ENCODE measurements around the gene KHDRBS2.

Gene KHDRBS2

GRCh38 chr6:61989616-61990015 lies 296.4 kb downstream of the KHDRBS2 start:
- DNase-seq (ENCODE audit: low read depth): no peak
- no peak overlapping the region for H3K4me3 ChIP-seq (ENCODE audit: low read length)
- TF ChIP-seq, protein P1, sequence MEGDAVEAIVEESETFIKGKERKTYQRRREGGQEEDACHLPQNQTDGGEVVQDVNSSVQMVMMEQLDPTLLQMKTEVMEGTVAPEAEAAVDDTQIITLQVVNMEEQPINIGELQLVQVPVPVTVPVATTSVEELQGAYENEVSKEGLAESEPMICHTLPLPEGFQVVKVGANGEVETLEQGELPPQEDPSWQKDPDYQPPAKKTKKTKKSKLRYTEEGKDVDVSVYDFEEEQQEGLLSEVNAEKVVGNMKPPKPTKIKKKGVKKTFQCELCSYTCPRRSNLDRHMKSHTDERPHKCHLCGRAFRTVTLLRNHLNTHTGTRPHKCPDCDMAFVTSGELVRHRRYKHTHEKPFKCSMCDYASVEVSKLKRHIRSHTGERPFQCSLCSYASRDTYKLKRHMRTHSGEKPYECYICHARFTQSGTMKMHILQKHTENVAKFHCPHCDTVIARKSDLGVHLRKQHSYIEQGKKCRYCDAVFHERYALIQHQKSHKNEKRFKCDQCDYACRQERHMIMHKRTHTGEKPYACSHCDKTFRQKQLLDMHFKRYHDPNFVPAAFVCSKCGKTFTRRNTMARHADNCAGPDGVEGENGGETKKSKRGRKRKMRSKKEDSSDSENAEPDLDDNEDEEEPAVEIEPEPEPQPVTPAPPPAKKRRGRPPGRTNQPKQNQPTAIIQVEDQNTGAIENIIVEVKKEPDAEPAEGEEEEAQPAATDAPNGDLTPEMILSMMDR (conservative IDR thresholded peaks at IDR 0.05; ENCODE audit: low read length): no peak

- DNase-seq (ENCODE audit: low read depth): no peak
- TF ChIP-seq, protein P1 (conservative IDR thresholded peaks at IDR 0.05; ENCODE audit: low read length): no peak
- no peak overlapping the region for H3K4me3 ChIP-seq (ENCODE audit: low read length)
Observed at GRCh38 chr6:61980622-61981021, 305.4 kb downstream of the KHDRBS2 start.

- no peak for DNase-seq (ENCODE audit: low read depth)
Observed at GRCh38 chr6:61977947-61978346, 308.1 kb downstream of the KHDRBS2 start.

DNA sequence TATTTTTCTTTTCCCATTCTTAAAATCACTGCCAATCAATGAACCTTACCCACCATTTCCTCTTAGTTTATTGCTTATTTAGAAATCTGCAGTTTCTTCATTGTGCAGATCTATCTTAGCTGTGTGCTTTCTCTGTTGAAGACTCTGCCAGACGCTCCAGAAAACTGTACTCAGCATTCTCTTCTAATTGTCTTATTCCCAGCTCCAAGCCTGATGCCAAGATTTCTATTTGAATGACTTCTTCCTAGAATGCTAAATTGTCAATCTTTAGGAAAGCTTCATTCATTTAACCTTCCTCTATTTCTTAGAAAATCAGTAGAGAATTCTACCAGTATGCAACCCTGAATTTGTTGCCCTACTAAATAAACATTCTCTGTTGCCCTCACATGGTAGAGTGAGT lies 308.9 kb downstream of the KHDRBS2 start:
- TF ChIP-seq, protein P1 (conservative IDR thresholded peaks at IDR 0.05; ENCODE audit: low read length): no peak
- no peak overlapping the region for H3K4me3 ChIP-seq (ENCODE audit: low read length)
- DNase-seq (ENCODE audit: low read depth): no peak

More at GRCh38 chr6:61977947-61978346, 308.1 kb downstream of the KHDRBS2 start:
- no peak overlapping the region for H3K4me3 ChIP-seq (ENCODE audit: low read length)
- TF ChIP-seq, protein P1 (conservative IDR thresholded peaks at IDR 0.05; ENCODE audit: low read length): no peak

GRCh38 chr6:61959196-61959595 lies 326.8 kb downstream of the KHDRBS2 start:
- no peak for DNase-seq (ENCODE audit: low read depth)
- no peak overlapping the region for H3K4me3 ChIP-seq (ENCODE audit: low read length)
- TF ChIP-seq, protein P1 (conservative IDR thresholded peaks at IDR 0.05; ENCODE audit: low read length): no peak

- DNase-seq (ENCODE audit: low read depth): no peak
- H3K4me3 ChIP-seq (ENCODE audit: low read length): no peak overlapping the region
- TF ChIP-seq, protein P1 (conservative IDR thresholded peaks at IDR 0.05; ENCODE audit: low read length): no peak
Observed at GRCh38 chr6:61953851-61954250, 332.2 kb downstream of the KHDRBS2 start.

GRCh38 chr6:61951586-61951985 lies 334.4 kb downstream of the KHDRBS2 start:
- TF ChIP-seq, protein P1 (conservative IDR thresholded peaks at IDR 0.05; ENCODE audit: low read length): no peak
- H3K4me3 ChIP-seq (ENCODE audit: low read length): no peak overlapping the region
- no peak for DNase-seq (ENCODE audit: low read depth)

Measured in AG10803 (cell line).